Measurements from ENCODE around the gene RAD51B.

- TF ChIP-seq CTCF (IDR thresholded peaks at IDR 0.05) (no peak), POLR2A (IDR thresholded peaks at IDR 0.05) (no peak), EP300 (IDR thresholded peaks at IDR 0.05) (no peak)
These were observed 325.5 kb downstream of the RAD51B start for GRCh38 chr14:68145036-68145435.

Data from tibial nerve (tissue), 4 donors.